Liver (tissue), 9 donors: Measurements from ENCODE around the gene OPRL1. TPM values are rescaled to one million over a fixed set of nuclear protein-coding genes. Genes with fewer than 3 reads are reported as not detected.

Source experiments
- DNase-seq: peaks from one replicate; pipeline ENCODE4 v3.0.0-alpha.2; 2017; ENCODE audit warnings: low spot score
- H3K27ac ChIP-seq, 2 donors: one replicate each; pipeline ENCODE4 v1.7.0; 2013; ENCODE audit warnings: inconsistent platforms in 2 of 2, low read length in 2 of 2, control low read depth in 1 of 2, low read depth in 1 of 2, mild to moderate bottlenecking in 1 of 2
- H3K27me3 ChIP-seq, 4 donors: one replicate each; pipeline versions ENCODE4 v1.6.1 to v1.7.0; 2013; ENCODE audit warnings: low read length in 3 of 4, inconsistent platforms in 1 of 4, mild to moderate bottlenecking in 1 of 4, moderate library complexity in 1 of 4; ENCODE audit not compliant: control insufficient read depth in 4 of 4, insufficient read depth in 4 of 4
- H3K36me3 ChIP-seq, 4 donors: one replicate each; pipeline versions ENCODE4 v1.6.1 to v1.7.0; 2013; ENCODE audit warnings: low read length in 3 of 4, mild to moderate bottlenecking in 3 of 4, low read depth in 1 of 4, moderate library complexity in 1 of 4; ENCODE audit not compliant: control insufficient read depth in 4 of 4, insufficient read depth in 3 of 4
- H3K4me1 ChIP-seq, 4 donors: one replicate each; pipeline versions ENCODE4 v1.6.1 to v1.7.0; 2013; ENCODE audit warnings: low read length in 3 of 4, mild to moderate bottlenecking in 3 of 4, moderate library complexity in 1 of 4; ENCODE audit not compliant: control insufficient read depth in 4 of 4, insufficient read depth in 4 of 4
- H3K4me3 ChIP-seq, 3 donors: one replicate each; pipeline versions ENCODE4 v1.6.1 to v1.7.0; 2013; ENCODE audit warnings: low read length in 3 of 3, control low read depth in 1 of 3, low read depth in 1 of 3, mild to moderate bottlenecking in 1 of 3
- H3K9ac ChIP-seq, 2 donors: one replicate each; pipeline ENCODE4 v1.7.0; 2013; ENCODE audit warnings: low read length in 2 of 2, mild to moderate bottlenecking in 2 of 2, moderate library complexity in 2 of 2, control low read depth in 1 of 2, low read depth in 1 of 2
- H3K9me3 ChIP-seq, 4 donors: one replicate each; pipeline versions ENCODE4 v1.6.1 to v1.7.0; 2013; ENCODE audit warnings: low read length in 3 of 4; ENCODE audit not compliant: control insufficient read depth in 4 of 4
- EGR1 ChIP-seq, 2 donors: IDR thresholded peaks; 2 replicates each; pipeline ENCODE4 v1.6.1; 2016 to 2018; ENCODE audit warnings: antibody characterized with exemption in 2 of 2, low read depth in 2 of 2
- FOXA1 ChIP-seq: IDR thresholded peaks from 2 replicates; pipeline ENCODE4 v1.6.1; 2016; ENCODE audit warnings: antibody characterized with exemption
- FOXA2 ChIP-seq: IDR thresholded peaks from 2 replicates; pipeline ENCODE4 v1.6.1; 2016; ENCODE audit warnings: antibody characterized with exemption
- HNF4A ChIP-seq, 2 donors: conservative IDR thresholded peaks; 2 replicates each; pipeline ENCODE4 v1.6.1; 2016; ENCODE audit warnings: antibody characterized with exemption in 2 of 2, mild to moderate bottlenecking in 2 of 2
- HNF4G ChIP-seq: IDR thresholded peaks from 2 replicates; pipeline ENCODE4 v1.6.1; 2016; ENCODE audit warnings: antibody characterized with exemption
- NR2F2 ChIP-seq: IDR thresholded peaks from 2 replicates; pipeline ENCODE4 v1.6.1; 2016; ENCODE audit warnings: antibody characterized with exemption
- RXRA ChIP-seq, 2 donors: IDR thresholded peaks; 2 replicates each; pipeline ENCODE4 v1.6.1; 2017 to 2018; ENCODE audit warnings: antibody characterized with exemption in 2 of 2, mild to moderate bottlenecking in 1 of 2
- SP1 ChIP-seq: IDR thresholded peaks from 2 replicates; pipeline ENCODE4 v1.6.1; 2018; ENCODE audit warnings: antibody characterized with exemption, mild to moderate bottlenecking
- TAF1 ChIP-seq: conservative IDR thresholded peaks from 2 replicates; pipeline ENCODE4 v1.6.1; 2016; ENCODE audit warnings: antibody characterized with exemption, mild to moderate bottlenecking
- YY1 ChIP-seq: IDR thresholded peaks from 2 replicates; pipeline ENCODE4 v1.6.1; 2016; ENCODE audit warnings: antibody characterized with exemption, mild to moderate bottlenecking
- WGBS: extraction: QIAGEN DNeasy Blood & Tissue Kit; methylation state at CpG from one replicate; pipeline ENCODE4 v1.1.7; 2013; 5-methylcytosine and 5-hydroxymethylcytosine counted together
- polyA plus RNA-seq, 2 donors: library from polyadenylated mRNA; stranded (reverse) in 1 of 2; unstranded in 1 of 2; fragments of 200-250 nt in 1 of 2; fragments of >200 nt in 1 of 2; fragmentation: Nextera tagmentation in 1 of 2; extraction: Ambion mirVana in 1 of 2; gene quantifications; one replicate each; pipeline versions ENCODE4 v1.2.1 to v1.2.3, GENCODE V29; 2013 to 2015
- total RNA-seq, 2 donors: library from RNA; depleted of rRNA; stranded (reverse); fragments of >200 nt; gene quantifications; one replicate each; pipeline ENCODE4 v1.2.3, GENCODE V29; 2014
- TF ChIP-seq, protein P1 (sequence below): IDR thresholded peaks from 2 replicates; pipeline ENCODE4 v1.6.1; 2016; ENCODE audit warnings: antibody characterized with exemption
- TF ChIP-seq, protein P2 (sequence below): fragments of 150-350 bp; IDR thresholded peaks from 2 replicates; pipeline ENCODE4 v1.5.1; 2017; ENCODE audit warnings: improper control_type of control experiment, low read depth, low read length; ENCODE audit not compliant: missing input control
- TF ChIP-seq, protein P3 (sequence below): IDR thresholded peaks from 2 replicates; pipeline ENCODE4 v1.6.1; 2016; ENCODE audit warnings: antibody characterized with exemption
- TF ChIP-seq, protein P4 (sequence below): IDR thresholded peaks from 2 replicates; pipeline ENCODE4 v1.6.1; 2016; ENCODE audit warnings: antibody characterized with exemption, mild to moderate bottlenecking
- donor health status: healthy.
- donor health status: healthy.
- donor health status: healthy.
- donor health status: healthy.
- donor health status: healthy.

OPRL1 gene
- total and polyA plus RNA-seq, 4 donors: 0.04 to 0.79 (median 0.35) TPM

DNA sequence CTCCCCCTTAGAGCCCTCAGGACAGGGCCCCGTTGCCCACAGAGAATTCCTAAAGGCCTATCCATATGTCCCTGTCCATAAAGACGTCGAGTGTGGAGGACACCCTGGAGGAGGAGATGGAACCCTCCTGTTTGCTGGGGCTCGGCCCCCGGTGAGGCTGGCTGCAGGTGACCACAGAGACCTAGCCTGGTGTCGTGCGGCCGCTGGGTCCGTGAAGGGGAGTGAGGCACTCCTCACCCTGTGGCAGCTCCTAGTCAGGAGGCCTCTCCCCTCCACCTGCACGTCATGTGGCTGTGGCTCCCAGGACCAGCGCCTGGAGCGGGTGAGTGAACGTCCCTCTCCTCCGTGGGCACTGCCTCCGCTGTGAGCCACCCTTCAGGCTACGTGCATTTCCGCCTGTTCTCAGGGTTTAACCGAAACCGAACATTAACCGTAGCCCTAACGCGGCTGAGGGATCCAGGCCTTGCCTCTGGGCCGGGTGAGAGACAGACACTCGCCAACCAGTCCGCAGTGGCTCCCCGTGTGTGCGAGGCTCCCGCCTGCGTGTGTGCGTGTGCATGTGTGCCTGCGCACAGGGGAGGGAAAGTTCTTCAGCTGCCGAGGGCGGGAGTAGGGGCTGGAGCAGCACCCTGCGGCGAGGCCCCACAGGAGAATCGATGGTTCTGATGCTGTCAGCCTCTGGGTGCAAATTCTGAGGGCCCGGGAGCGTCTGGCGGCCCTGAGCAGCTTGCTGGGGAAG is 22.8 kb upstream of the OPRL1 start:
- 58% methylated on average over 39 of the region's 39 CpGs for WGBS
- H3K27me3 ChIP-seq: peaks cover 0 to 2% (median 0%) of the 10 kb centered on the region in 4 donors
- H3K27ac ChIP-seq: peak overlapping the region; percentile 17 to 59
- no peak for DNase-seq
- TF ChIP-seq RXRA (IDR thresholded peaks at IDR 0.05) (no peak), HNF4G (no peak), FOXA1 (no peak), SP1 (no peak), NR2F2 (no peak), TAF1 (no peak), EGR1 (IDR thresholded peaks at IDR 0.05; ENCODE audit: low read depth in 2 of 2) (no peak), HNF4A (conservative IDR thresholded peaks at IDR 0.05) (no peak), FOXA2 (no peak), YY1 (no peak)
- TF ChIP-seq, protein P1, sequence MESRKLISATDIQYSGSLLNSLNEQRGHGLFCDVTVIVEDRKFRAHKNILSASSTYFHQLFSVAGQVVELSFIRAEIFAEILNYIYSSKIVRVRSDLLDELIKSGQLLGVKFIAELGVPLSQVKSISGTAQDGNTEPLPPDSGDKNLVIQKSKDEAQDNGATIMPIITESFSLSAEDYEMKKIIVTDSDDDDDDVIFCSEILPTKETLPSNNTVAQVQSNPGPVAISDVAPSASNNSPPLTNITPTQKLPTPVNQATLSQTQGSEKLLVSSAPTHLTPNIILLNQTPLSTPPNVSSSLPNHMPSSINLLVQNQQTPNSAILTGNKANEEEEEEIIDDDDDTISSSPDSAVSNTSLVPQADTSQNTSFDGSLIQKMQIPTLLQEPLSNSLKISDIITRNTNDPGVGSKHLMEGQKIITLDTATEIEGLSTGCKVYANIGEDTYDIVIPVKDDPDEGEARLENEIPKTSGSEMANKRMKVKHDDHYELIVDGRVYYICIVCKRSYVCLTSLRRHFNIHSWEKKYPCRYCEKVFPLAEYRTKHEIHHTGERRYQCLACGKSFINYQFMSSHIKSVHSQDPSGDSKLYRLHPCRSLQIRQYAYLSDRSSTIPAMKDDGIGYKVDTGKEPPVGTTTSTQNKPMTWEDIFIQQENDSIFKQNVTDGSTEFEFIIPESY: no peak
- TF ChIP-seq, protein P2, sequence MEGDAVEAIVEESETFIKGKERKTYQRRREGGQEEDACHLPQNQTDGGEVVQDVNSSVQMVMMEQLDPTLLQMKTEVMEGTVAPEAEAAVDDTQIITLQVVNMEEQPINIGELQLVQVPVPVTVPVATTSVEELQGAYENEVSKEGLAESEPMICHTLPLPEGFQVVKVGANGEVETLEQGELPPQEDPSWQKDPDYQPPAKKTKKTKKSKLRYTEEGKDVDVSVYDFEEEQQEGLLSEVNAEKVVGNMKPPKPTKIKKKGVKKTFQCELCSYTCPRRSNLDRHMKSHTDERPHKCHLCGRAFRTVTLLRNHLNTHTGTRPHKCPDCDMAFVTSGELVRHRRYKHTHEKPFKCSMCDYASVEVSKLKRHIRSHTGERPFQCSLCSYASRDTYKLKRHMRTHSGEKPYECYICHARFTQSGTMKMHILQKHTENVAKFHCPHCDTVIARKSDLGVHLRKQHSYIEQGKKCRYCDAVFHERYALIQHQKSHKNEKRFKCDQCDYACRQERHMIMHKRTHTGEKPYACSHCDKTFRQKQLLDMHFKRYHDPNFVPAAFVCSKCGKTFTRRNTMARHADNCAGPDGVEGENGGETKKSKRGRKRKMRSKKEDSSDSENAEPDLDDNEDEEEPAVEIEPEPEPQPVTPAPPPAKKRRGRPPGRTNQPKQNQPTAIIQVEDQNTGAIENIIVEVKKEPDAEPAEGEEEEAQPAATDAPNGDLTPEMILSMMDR: no peak
- TF ChIP-seq, protein P3, sequence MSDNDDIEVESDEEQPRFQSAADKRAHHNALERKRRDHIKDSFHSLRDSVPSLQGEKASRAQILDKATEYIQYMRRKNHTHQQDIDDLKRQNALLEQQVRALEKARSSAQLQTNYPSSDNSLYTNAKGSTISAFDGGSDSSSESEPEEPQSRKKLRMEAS: no peak
- TF ChIP-seq, protein P4, sequence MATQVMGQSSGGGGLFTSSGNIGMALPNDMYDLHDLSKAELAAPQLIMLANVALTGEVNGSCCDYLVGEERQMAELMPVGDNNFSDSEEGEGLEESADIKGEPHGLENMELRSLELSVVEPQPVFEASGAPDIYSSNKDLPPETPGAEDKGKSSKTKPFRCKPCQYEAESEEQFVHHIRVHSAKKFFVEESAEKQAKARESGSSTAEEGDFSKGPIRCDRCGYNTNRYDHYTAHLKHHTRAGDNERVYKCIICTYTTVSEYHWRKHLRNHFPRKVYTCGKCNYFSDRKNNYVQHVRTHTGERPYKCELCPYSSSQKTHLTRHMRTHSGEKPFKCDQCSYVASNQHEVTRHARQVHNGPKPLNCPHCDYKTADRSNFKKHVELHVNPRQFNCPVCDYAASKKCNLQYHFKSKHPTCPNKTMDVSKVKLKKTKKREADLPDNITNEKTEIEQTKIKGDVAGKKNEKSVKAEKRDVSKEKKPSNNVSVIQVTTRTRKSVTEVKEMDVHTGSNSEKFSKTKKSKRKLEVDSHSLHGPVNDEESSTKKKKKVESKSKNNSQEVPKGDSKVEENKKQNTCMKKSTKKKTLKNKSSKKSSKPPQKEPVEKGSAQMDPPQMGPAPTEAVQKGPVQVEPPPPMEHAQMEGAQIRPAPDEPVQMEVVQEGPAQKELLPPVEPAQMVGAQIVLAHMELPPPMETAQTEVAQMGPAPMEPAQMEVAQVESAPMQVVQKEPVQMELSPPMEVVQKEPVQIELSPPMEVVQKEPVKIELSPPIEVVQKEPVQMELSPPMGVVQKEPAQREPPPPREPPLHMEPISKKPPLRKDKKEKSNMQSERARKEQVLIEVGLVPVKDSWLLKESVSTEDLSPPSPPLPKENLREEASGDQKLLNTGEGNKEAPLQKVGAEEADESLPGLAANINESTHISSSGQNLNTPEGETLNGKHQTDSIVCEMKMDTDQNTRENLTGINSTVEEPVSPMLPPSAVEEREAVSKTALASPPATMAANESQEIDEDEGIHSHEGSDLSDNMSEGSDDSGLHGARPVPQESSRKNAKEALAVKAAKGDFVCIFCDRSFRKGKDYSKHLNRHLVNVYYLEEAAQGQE: no peak
- no peak overlapping the region for H3K9ac ChIP-seq
- no peaks in the 10 kb centered on the region for H3K9me3 ChIP-seq
- H3K4me1 ChIP-seq: peaks cover 0 to 19% (median 8%) of the 10 kb centered on the region in 4 donors
- no peaks in the 10 kb centered on the region for H3K36me3 ChIP-seq
- H3K4me3 ChIP-seq: no peak overlapping the region
